Lung (tissue), 12 donors: ENCODE measurements around the gene CAPN5. TPM values are rescaled to one million over a fixed set of nuclear protein-coding genes. Genes with fewer than 3 reads are reported as not detected.

ENCODE experiments used
- ATAC-seq: fragments of 200-7000 bp; cut with Tn5 transposase; one replicate; pipeline ENCODE4 v1.9.1; 2020; ENCODE audit warnings: moderate number of reproducible peaks; ENCODE audit not compliant: insufficient read depth, low FRiP score
- DNase-seq, 3 donors: peaks; one replicate each; pipeline ENCODE4 v3.0.0-alpha.2; 2013 to 2017
- H3K27ac ChIP-seq, 2 donors: one replicate each; pipeline ENCODE4 v1.5.1; 2013; ENCODE audit warnings: mild to moderate bottlenecking in 2 of 2, moderate library complexity in 2 of 2, control low read depth in 1 of 2, inconsistent platforms in 1 of 2, low read depth in 1 of 2, low read length in 1 of 2
- H3K27me3 ChIP-seq, 3 donors: one replicate each; pipeline ENCODE4 v1.5.1; 2013; ENCODE audit warnings: low read length in 2 of 3; ENCODE audit not compliant: control insufficient read depth in 3 of 3, insufficient read depth in 3 of 3
- H3K36me3 ChIP-seq, 4 donors: one replicate each; pipeline ENCODE4 v1.5.1; 2013; ENCODE audit warnings: low read length in 4 of 4, mild to moderate bottlenecking in 1 of 4, moderate library complexity in 1 of 4; ENCODE audit not compliant: control insufficient read depth in 4 of 4, insufficient read depth in 4 of 4
- H3K4me1 ChIP-seq, 5 donors: one replicate each; pipeline ENCODE4 v1.5.1; 2013; ENCODE audit warnings: low read length in 5 of 5, mild to moderate bottlenecking in 2 of 5, moderate library complexity in 1 of 5; ENCODE audit not compliant: control insufficient read depth in 5 of 5, insufficient read depth in 5 of 5
- H3K4me3 ChIP-seq: one replicate; pipeline ENCODE4 v1.5.1; 2013; ENCODE audit warnings: mild to moderate bottlenecking, control low read depth, moderate library complexity
- H3K9ac ChIP-seq, 2 donors: one replicate each; pipeline ENCODE4 v1.5.1; 2013; ENCODE audit warnings: low read length in 2 of 2, control low read depth in 1 of 2; ENCODE audit not compliant: insufficient read depth in 1 of 2
- H3K9me3 ChIP-seq, 4 donors: one replicate each; pipeline ENCODE4 v1.5.1; 2013; ENCODE audit warnings: low read length in 3 of 4, mild to moderate bottlenecking in 1 of 4, moderate library complexity in 1 of 4; ENCODE audit not compliant: control insufficient read depth in 4 of 4, insufficient read depth in 3 of 4
- CTCF ChIP-seq: IDR thresholded peaks from 2 replicates; pipeline ENCODE4 v1.5.1; 2012; ENCODE audit warnings: mild to moderate bottlenecking; ENCODE audit errors: control extremely low read depth, extremely low read depth
- WGBS, 2 donors: extraction: QIAGEN DNeasy Blood & Tissue Kit; methylation state at CpG; one replicate each; pipeline ENCODE4 v1.1.7; 2013; 5-methylcytosine and 5-hydroxymethylcytosine counted together
- polyA plus RNA-seq, 2 donors: library from polyadenylated mRNA; stranded (reverse); fragments of 200-250 nt; gene quantifications; one replicate each; pipeline ENCODE4 v1.2.1, GENCODE V29; 2013
- total RNA-seq, 2 donors: library from RNA; depleted of rRNA in 1 of 2; stranded (reverse); fragments of >200 nt in 1 of 2; gene quantifications; one replicate each; pipeline ENCODE4 v1.2.1, GENCODE V29; 2014 to 2021
- donor health status: control.
- donor health status: control.
- donor health status: Bipolar disorder and iron deficiency.
- donor health status: healthy.
- donor health status: DM: yes; HTN: yes; CAD: no.

CAPN5 gene
- total and polyA plus RNA-seq, 4 donors = 3.0 to 16.1 (median 9.4) TPM

GRCh38 chr11:77020734-77021133, 46.0 kb upstream of the CAPN5 start:
- no peak for DNase-seq
- Histone ChIP-seq H3K36me3 (peaks cover 0 to 4% (median under 1%) of the 10 kb centered on the region in 4 donors), H3K27me3 (no peaks in the 10 kb centered on the region), H3K9ac (no peak overlapping the region), H3K9me3 (no peaks in the 10 kb centered on the region), H3K4me1 (peaks cover 0 to 2% (median 0%) of the 10 kb centered on the region in 5 donors), H3K4me3 (no peak overlapping the region), H3K27ac (no peak overlapping the region)
- no peak for ATAC-seq
- 97 to 100% methylated on average over 2 of the region's 2 CpGs for WGBS, 2 donors
- TF ChIP-seq CTCF = no peak

DNA sequence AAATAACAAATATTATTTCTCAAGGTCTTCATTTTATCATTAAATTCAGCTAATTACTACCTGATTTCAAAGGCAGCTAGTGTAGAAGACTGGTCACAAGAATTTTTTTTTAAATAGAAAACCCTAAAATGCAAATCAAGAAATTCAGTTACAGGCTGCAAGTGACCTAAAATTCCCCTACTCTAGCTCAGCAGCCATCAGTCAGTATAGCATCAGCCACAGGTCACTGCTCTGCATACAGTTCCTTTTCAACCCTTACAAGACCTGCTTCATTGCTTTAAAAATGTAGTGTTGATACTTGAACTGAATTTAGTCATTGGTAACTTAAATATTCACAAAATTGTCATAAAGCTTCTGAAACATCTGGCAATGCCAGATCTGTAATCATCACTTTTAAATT, 42.0 kb upstream of the CAPN5 start:
- H3K9me3 ChIP-seq = no peaks in the 10 kb centered on the region
- peaks cover 0 to 1% (median 0%) of the 10 kb centered on the region in 4 donors for H3K36me3 ChIP-seq
- H3K27me3 ChIP-seq = no peaks in the 10 kb centered on the region
- ATAC-seq (no peak), DNase-seq (no peak)
- peaks cover 0 to 4% (median 0%) of the 10 kb centered on the region in 5 donors for H3K4me1 ChIP-seq
- no peak for TF ChIP-seq CTCF
- no peak overlapping the region for H3K9ac ChIP-seq
- no peak overlapping the region for H3K27ac ChIP-seq
- no peak overlapping the region for H3K4me3 ChIP-seq

DNA sequence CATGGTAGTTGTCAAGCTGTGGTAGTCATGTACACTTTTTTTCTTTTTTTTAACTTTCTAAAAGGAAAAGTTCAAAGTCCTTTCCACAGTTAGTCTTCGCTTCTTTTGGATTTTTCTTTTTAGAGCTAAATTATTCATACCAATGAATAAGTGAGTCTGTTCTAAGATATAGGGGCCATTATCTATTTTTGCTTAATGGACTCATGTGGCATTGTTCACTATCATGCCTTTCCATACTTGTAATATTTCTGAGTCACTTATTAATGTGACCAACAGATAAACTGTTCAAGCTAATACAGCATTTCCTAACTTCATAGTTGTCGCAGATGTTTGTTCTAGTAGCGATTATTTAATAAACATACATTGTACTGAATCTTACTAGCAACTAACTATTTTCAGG, 40.5 kb upstream of the CAPN5 start:
- Histone ChIP-seq H3K4me3 (no peak overlapping the region), H3K9ac (no peak overlapping the region), H3K9me3 (peaks cover 0 to 2% (median 0%) of the 10 kb centered on the region in 4 donors), H3K27ac (no peak overlapping the region), H3K27me3 (no peaks in the 10 kb centered on the region), H3K36me3 (no peaks in the 10 kb centered on the region), H3K4me1 (peaks cover 0 to 2% (median 0%) of the 10 kb centered on the region in 5 donors)
- ATAC-seq (no peak), DNase-seq (no peak)
- 88 to 94% methylated on average over 3 of the region's 3 CpGs for WGBS, 2 donors
- no peak for TF ChIP-seq CTCF

GRCh38 chr11:77026743-77027142, 40.0 kb upstream of the CAPN5 start:
- Histone ChIP-seq H3K4me1 (peaks cover 0 to 2% (median 0%) of the 10 kb centered on the region in 5 donors), H3K27ac (no peak overlapping the region), H3K9me3 (peaks cover 0 to 2% (median 0%) of the 10 kb centered on the region in 4 donors), H3K27me3 (no peaks in the 10 kb centered on the region), H3K9ac (no peak overlapping the region), H3K4me3 (no peak overlapping the region), H3K36me3 (no peaks in the 10 kb centered on the region)
- WGBS, 2 donors = 85 to 98% methylated on average over 2 of the region's 2 CpGs
- ATAC-seq (no peak), DNase-seq (no peak)
- TF ChIP-seq CTCF = no peak
